WTC11 (cell line): ENCODE measurements around the gene NUP98. TPM values are rescaled to one million over a fixed set of nuclear protein-coding genes. Genes with fewer than 3 reads are reported as not detected.

Experiments used
- ATAC-seq: fragments of 200-7000 bp; cut with Tn5 transposase; 2 replicates; pipeline ENCODE4 v1.10.0; 2021; ENCODE audit warnings: mild to moderate bottlenecking, moderate library complexity
- CTCF ChIA-PET: fragments of 300-600 bp; sonication (Branson Sonifier 250); formaldehyde crosslinking; loops from one replicate; lab custom pipeline; 2021; ENCODE audit warnings: antibody characterized with exemption; lab: Charles Lee
- POLR2A ChIA-PET: fragments of 350-600 bp; sonication (Branson Sonifier 250); formaldehyde crosslinking; loops from one replicate; lab custom pipeline; 2021; ENCODE audit warnings: antibody characterized with exemption; lab: Charles Lee
- DNase-seq: peaks from one replicate; pipeline ENCODE4 v3.0.0; 2021; ENCODE audit warnings: low spot score
- H3K27ac Mint-ChIP-seq: 2 replicates; pipeline ENCODE4 v1.8.0; 2021; ENCODE audit warnings: mixed read lengths
- H3K27me3 Mint-ChIP-seq: 2 replicates; pipeline ENCODE4 v1.8.0; 2021; ENCODE audit warnings: low read depth, mild to moderate bottlenecking, moderate library complexity, mixed read lengths
- H3K36me3 Mint-ChIP-seq: 2 replicates; pipeline ENCODE4 v1.8.0; 2021; ENCODE audit warnings: mixed read lengths
- H3K4me1 Mint-ChIP-seq: 2 replicates; pipeline ENCODE4 v1.8.0; 2022; ENCODE audit warnings: mixed read lengths
- H3K4me3 Mint-ChIP-seq: 2 replicates; pipeline ENCODE4 v1.8.0; 2021; ENCODE audit warnings: mild to moderate bottlenecking, moderate library complexity, mixed read lengths
- H3K9me3 Mint-ChIP-seq: 2 replicates; pipeline ENCODE4 v1.8.0; 2021; ENCODE audit warnings: mixed read lengths
- ARID4B ChIP-seq: sonication (generic); formaldehyde crosslinking; IDR thresholded peaks from 2 replicates; pipeline ENCODE4 v1.8.0; 2023; ENCODE audit warnings: missing genetic modification reagents, mild to moderate bottlenecking, borderline replicate concordance
- CDX4 ChIP-seq: fragments of 250-450 bp; sonication (Bioruptor Pico); IDR thresholded peaks from 2 replicates; pipeline ENCODE4 v1.9.0; 2021; ENCODE audit warnings: moderate library complexity, mild to moderate bottlenecking, inconsistent platforms, borderline replicate concordance
- E2F5 ChIP-seq: sonication (generic); formaldehyde crosslinking; IDR thresholded peaks from 2 replicates; pipeline ENCODE4 v1.8.1; 2022; ENCODE audit warnings: mild to moderate bottlenecking, moderate library complexity, missing genetic modification reagents
- JAZF1 ChIP-seq: fragments of 250-450 bp; sonication (Bioruptor Pico); IDR thresholded peaks from 2 replicates; pipeline ENCODE4 v1.9.0; 2021; ENCODE audit warnings: moderate library complexity, mild to moderate bottlenecking, inconsistent platforms
- MAX ChIP-seq: sonication (generic); formaldehyde crosslinking; IDR thresholded peaks from 2 replicates; pipeline ENCODE4 v1.8.0; 2022; ENCODE audit warnings: mild to moderate bottlenecking, missing genetic modification reagents
- MLX ChIP-seq: sonication (generic); formaldehyde crosslinking; IDR thresholded peaks from 2 replicates; pipeline ENCODE4 v1.8.1; 2023; ENCODE audit warnings: mild to moderate bottlenecking, missing genetic modification reagents, moderate library complexity
- SMAD3 ChIP-seq: sonication (generic); formaldehyde crosslinking; IDR thresholded peaks from 2 replicates; pipeline ENCODE4 v1.8.0; 2022; ENCODE audit warnings: missing genetic modification reagents, mild to moderate bottlenecking, borderline replicate concordance
- TCF7 ChIP-seq: sonication (generic); formaldehyde crosslinking; IDR thresholded peaks from 2 replicates; pipeline ENCODE4 v1.8.0; 2022; ENCODE audit warnings: mild to moderate bottlenecking, low read depth, missing genetic modification reagents, moderate library complexity
- ZBTB21 ChIP-seq: sonication (generic); formaldehyde crosslinking; IDR thresholded peaks from 2 replicates; pipeline ENCODE4 v1.8.1; 2023; ENCODE audit warnings: mild to moderate bottlenecking, missing genetic modification reagents, borderline replicate concordance
- ZMAT4 ChIP-seq: fragments of 250-450 bp; sonication (Bioruptor Pico); IDR thresholded peaks from 2 replicates; pipeline ENCODE4 v1.9.0; 2021; ENCODE audit warnings: mild to moderate bottlenecking
- ZNF232 ChIP-seq: sonication (generic); formaldehyde crosslinking; IDR thresholded peaks from 2 replicates; pipeline ENCODE4 v1.8.0; 2022; ENCODE audit warnings: mild to moderate bottlenecking, missing genetic modification reagents
- ZNF263 ChIP-seq: sonication (generic); formaldehyde crosslinking; IDR thresholded peaks from 2 replicates; pipeline ENCODE4 v1.8.1; 2022; ENCODE audit warnings: low read depth, mild to moderate bottlenecking, moderate library complexity, missing genetic modification reagents
- total RNA-seq: library from RNA; stranded (reverse); gene quantifications from 3 replicates; pipeline ENCODE4 v1.2.3, GENCODE V29; 2021

The NUP98 gene
- total RNA-seq, 1 experiment from 2014 or later, result 81.4 TPM

- TF ChIP-seq ARID4B (CRISPR knock-in tag) (no peak), MAX (no peak; the same call in 1 of the 2 replicates), E2F5 (peak; percentile 75; the same call in 1 of the 2 replicates), ZNF232 (0 out of 2 replicates have a peak, but pooled peaks have one; percentile 31)
These were observed 10.8 kb upstream of the NUP98 start, which contains the start of gene PGAP2 (continued) for GRCh38 chr11:3807909-3808860.

- no peak overlapping the region for H3K27ac Mint-ChIP-seq
- ATAC-seq, result no peak
- H3K27me3 Mint-ChIP-seq, result no peaks in the 10 kb centered on the region; the same call in 1 of the 2 replicates
- H3K4me3 Mint-ChIP-seq, result no peak overlapping the region
- POLR2A ChIA-PET, result interaction anchor here (0.5 to 0.6 kb wide), 2 partner anchors 24 to 312 kb away, joined by 3 read pairs; no protein-coding TSS in a partner anchor
- peaks cover 2% of the 10 kb centered on the region for H3K4me1 Mint-ChIP-seq
- TF ChIP-seq CDX4 (CRISPR knock-in tag), result no peak
- TF ChIP-seq ZBTB21 (CRISPR knock-in tag), result no peak
- no peak for TF ChIP-seq TCF7
- TF ChIP-seq ZNF263 (CRISPR knock-in tag), result no peak
- no peak for TF ChIP-seq ZMAT4 (CRISPR knock-in tag)
- no peak for TF ChIP-seq JAZF1 (CRISPR knock-in tag)
- TF ChIP-seq SMAD3 (CRISPR knock-in tag), result no peak
- TF ChIP-seq MLX, result no peak
- TF ChIP-seq, all 79 proteins: peak for 0
- Mint-ChIP-seq H3K9me3 (no peaks in the 10 kb centered on the region), H3K36me3 (no peaks in the 10 kb centered on the region)
- DNase-seq, result no peak
- CTCF ChIA-PET, result no interaction called here
These were observed 6.6 kb upstream of the NUP98 start for GRCh38 chr11:3803726-3804495.
